Mesothelial cell of epicardium (in vitro differentiated cells): Measurements from ENCODE around the gene LCA5L. TPM values are rescaled to one million over a fixed set of nuclear protein-coding genes. Genes with fewer than 3 reads are reported as not detected.

ENCODE experiments used
- DNase-seq, 2 experiments: peaks; one replicate each; pipeline ENCODE4 v3.0.0; 2021; ENCODE audit warnings: low spot score in 2 of 2; ENCODE audit not compliant: unreplicated experiment in 2 of 2
- H3K27ac Mint-ChIP-seq: 2 replicates; pipeline ENCODE4 v1.8.0; 2021; ENCODE audit warnings: mixed read lengths
- H3K27me3 Mint-ChIP-seq: 2 replicates; pipeline ENCODE4 v1.8.0; 2021; ENCODE audit warnings: low read depth, mixed read lengths
- H3K36me3 Mint-ChIP-seq: 2 replicates; pipeline ENCODE4 v1.8.0; 2021; ENCODE audit warnings: mixed read lengths
- H3K4me1 Mint-ChIP-seq: 2 replicates; pipeline ENCODE4 v1.8.0; 2021; ENCODE audit warnings: mixed read lengths
- H3K4me3 Mint-ChIP-seq: 2 replicates; pipeline ENCODE4 v1.8.0; 2021; ENCODE audit warnings: mild to moderate bottlenecking, moderate library complexity, mixed read lengths
- H3K9me3 Mint-ChIP-seq: 2 replicates; pipeline ENCODE4 v1.8.0; 2021; ENCODE audit warnings: mixed read lengths
- CTCF ChIP-seq: fragments of 200-600 bp; sonication (generic); IDR thresholded peaks from one replicate; pipeline ENCODE4 v1.5.0; 2021; ENCODE audit warnings: antibody characterized with exemption; ENCODE audit not compliant: unreplicated experiment
- total RNA-seq: library from RNA; stranded (reverse); gene quantifications from 3 replicates; pipeline ENCODE4 v1.2.1, GENCODE V29; 2021

LCA5L gene
- total RNA-seq, 1 donor from 2014 or later = 1.6 TPM

GRCh38 chr21:39480271-39480670 is 34.7 kb upstream of the LCA5L start:
- Mint-ChIP-seq H3K36me3 (peaks cover 2% of the 10 kb centered on the region), H3K4me3 (no peak overlapping the region), H3K9me3 (no peaks in the 10 kb centered on the region), H3K4me1 (peaks cover 18% of the 10 kb centered on the region), H3K27ac (no peak overlapping the region), H3K27me3 (no peaks in the 10 kb centered on the region)
- TF ChIP-seq CTCF = no peak
- DNase-seq = no peak

GRCh38 chr21:39479814-39480182 is 34.2 kb upstream of the LCA5L start:
- DNase-seq = no peak
- H3K9me3 Mint-ChIP-seq = no peaks in the 10 kb centered on the region
- peaks cover 16% of the 10 kb centered on the region for H3K4me1 Mint-ChIP-seq
- no peak for TF ChIP-seq CTCF
- no peak overlapping the region for H3K27ac Mint-ChIP-seq
- no peaks in the 10 kb centered on the region for H3K27me3 Mint-ChIP-seq
- H3K36me3 Mint-ChIP-seq = peaks cover 2% of the 10 kb centered on the region
- no peak overlapping the region for H3K4me3 Mint-ChIP-seq

GRCh38 chr21:39479164-39479813 is 33.7 kb upstream of the LCA5L start:
- H3K9me3 Mint-ChIP-seq = no peaks in the 10 kb centered on the region
- no peak overlapping the region for H3K27ac Mint-ChIP-seq
- peaks cover 12% of the 10 kb centered on the region for H3K4me1 Mint-ChIP-seq
- TF ChIP-seq CTCF = no peak
- peaks cover 2% of the 10 kb centered on the region for H3K36me3 Mint-ChIP-seq
- H3K4me3 Mint-ChIP-seq = no peak overlapping the region
- no peak for DNase-seq
- no peaks in the 10 kb centered on the region for H3K27me3 Mint-ChIP-seq

GRCh38 chr21:39474611-39475010 is 29.0 kb upstream of the LCA5L start:
- H3K4me1 Mint-ChIP-seq = no peaks in the 10 kb centered on the region
- no peak for DNase-seq
- TF ChIP-seq CTCF = no peak
- peaks cover 3% of the 10 kb centered on the region for H3K36me3 Mint-ChIP-seq
- peaks cover 11% of the 10 kb centered on the region for H3K9me3 Mint-ChIP-seq
- no peak overlapping the region for H3K4me3 Mint-ChIP-seq
- H3K27me3 Mint-ChIP-seq = no peaks in the 10 kb centered on the region
- no peak overlapping the region for H3K27ac Mint-ChIP-seq

GRCh38 chr21:39472786-39473185 is 27.2 kb upstream of the LCA5L start:
- Mint-ChIP-seq H3K27me3 (no peaks in the 10 kb centered on the region), H3K4me3 (no peak overlapping the region), H3K36me3 (peaks cover 3% of the 10 kb centered on the region), H3K9me3 (peaks cover 11% of the 10 kb centered on the region), H3K4me1 (no peaks in the 10 kb centered on the region), H3K27ac (no peak overlapping the region)
- DNase-seq = no peak
- TF ChIP-seq CTCF = no peak

GRCh38 chr21:39471598-39471997 is 26.0 kb upstream of the LCA5L start:
- Mint-ChIP-seq H3K9me3 (peaks cover 11% of the 10 kb centered on the region), H3K4me1 (no peaks in the 10 kb centered on the region), H3K36me3 (peaks cover 3% of the 10 kb centered on the region), H3K27ac (no peak overlapping the region), H3K4me3 (no peak overlapping the region), H3K27me3 (no peaks in the 10 kb centered on the region)
- TF ChIP-seq CTCF = no peak
- DNase-seq = no peak
